Mucosa of stomach (tissue), 1 donor: ENCODE data around the gene TMOD2.

ENCODE experiments used
- H3K27me3 ChIP-seq: one replicate; pipeline ENCODE4 v1.7.0; 2013; ENCODE audit warnings: mild to moderate bottlenecking, low read length; ENCODE audit not compliant: control insufficient read depth, insufficient read depth
- H3K36me3 ChIP-seq: one replicate; pipeline ENCODE4 v1.7.0; 2013; ENCODE audit warnings: low read length; ENCODE audit not compliant: control insufficient read depth, insufficient read depth
- H3K4me1 ChIP-seq: one replicate; pipeline ENCODE4 v1.7.0; 2013; ENCODE audit warnings: mild to moderate bottlenecking, low read length; ENCODE audit not compliant: control insufficient read depth, insufficient read depth
- H3K4me3 ChIP-seq: one replicate; pipeline ENCODE4 v1.7.0; 2013; ENCODE audit warnings: low read length
- H3K9ac ChIP-seq: one replicate; pipeline ENCODE4 v1.7.0; 2013; ENCODE audit warnings: mild to moderate bottlenecking, low read length, moderate library complexity
- H3K9me3 ChIP-seq: one replicate; pipeline ENCODE4 v1.7.0; 2013; ENCODE audit warnings: mild to moderate bottlenecking, low read length, moderate library complexity; ENCODE audit not compliant: control insufficient read depth
- donor health status: Pancreatic carcinoma.

The TMOD2 gene

DNA sequence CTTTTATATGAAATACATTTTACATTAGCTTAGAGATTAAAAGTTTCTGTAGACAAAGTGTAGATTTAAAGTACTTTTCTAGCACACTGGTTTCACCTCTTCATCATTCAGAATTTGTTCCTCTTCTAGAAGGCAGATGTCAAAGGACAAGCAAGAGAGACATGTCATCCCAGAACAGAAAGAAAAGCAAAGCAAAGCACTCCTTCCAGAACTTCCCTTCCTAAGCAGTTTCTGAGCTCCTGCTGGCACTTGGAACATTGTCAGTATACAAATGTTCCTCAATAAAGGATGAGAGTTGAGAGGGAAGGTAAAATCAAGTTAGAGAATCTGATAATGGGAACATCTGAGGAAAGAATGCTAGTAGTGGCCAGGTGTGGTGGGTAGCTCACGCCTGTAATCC lies 104.2 kb downstream of the TMOD2 start:
- Histone ChIP-seq H3K9ac (no peak overlapping the region), H3K9me3 (no peaks in the 10 kb centered on the region), H3K36me3 (no peaks in the 10 kb centered on the region), H3K4me1 (no peaks in the 10 kb centered on the region), H3K27me3 (no peaks in the 10 kb centered on the region), H3K4me3 (no peak overlapping the region)

DNA sequence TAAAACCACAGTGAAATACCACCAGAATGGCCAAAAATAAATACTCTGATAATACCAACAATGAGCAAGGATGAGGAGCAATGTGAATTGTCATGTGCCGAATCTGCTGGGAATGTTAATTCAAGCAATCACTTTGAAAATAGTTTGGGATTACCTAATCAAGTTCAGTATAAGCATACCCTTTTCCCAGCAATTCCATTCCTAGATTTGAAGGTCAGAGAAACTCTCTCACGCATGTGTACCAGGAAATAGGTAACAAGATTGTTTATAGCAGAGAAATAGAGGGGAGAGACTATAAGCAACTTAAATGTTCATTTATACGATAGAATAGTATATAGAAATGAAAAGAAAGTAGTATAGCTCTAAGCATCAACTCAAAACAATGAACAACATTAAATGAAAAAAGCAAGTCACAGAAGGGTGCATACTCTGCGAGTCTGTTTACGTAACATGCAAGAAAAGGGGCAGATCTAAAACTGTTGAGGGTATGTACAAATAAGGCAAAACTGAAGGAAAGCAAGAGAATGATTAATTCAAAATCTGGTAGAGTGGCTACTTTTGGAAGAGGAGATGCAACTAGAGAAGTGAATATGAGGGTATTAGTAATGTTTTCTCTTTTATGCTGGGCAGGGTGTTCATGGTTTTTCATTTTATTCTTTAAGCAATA lies 105.5 kb downstream of the TMOD2 start:
- no peak overlapping the region for H3K4me3 ChIP-seq
- H3K36me3 ChIP-seq, result no peaks in the 10 kb centered on the region
- H3K4me1 ChIP-seq, result no peaks in the 10 kb centered on the region
- no peaks in the 10 kb centered on the region for H3K9me3 ChIP-seq
- H3K9ac ChIP-seq, result no peak overlapping the region
- H3K27me3 ChIP-seq, result no peaks in the 10 kb centered on the region

DNA sequence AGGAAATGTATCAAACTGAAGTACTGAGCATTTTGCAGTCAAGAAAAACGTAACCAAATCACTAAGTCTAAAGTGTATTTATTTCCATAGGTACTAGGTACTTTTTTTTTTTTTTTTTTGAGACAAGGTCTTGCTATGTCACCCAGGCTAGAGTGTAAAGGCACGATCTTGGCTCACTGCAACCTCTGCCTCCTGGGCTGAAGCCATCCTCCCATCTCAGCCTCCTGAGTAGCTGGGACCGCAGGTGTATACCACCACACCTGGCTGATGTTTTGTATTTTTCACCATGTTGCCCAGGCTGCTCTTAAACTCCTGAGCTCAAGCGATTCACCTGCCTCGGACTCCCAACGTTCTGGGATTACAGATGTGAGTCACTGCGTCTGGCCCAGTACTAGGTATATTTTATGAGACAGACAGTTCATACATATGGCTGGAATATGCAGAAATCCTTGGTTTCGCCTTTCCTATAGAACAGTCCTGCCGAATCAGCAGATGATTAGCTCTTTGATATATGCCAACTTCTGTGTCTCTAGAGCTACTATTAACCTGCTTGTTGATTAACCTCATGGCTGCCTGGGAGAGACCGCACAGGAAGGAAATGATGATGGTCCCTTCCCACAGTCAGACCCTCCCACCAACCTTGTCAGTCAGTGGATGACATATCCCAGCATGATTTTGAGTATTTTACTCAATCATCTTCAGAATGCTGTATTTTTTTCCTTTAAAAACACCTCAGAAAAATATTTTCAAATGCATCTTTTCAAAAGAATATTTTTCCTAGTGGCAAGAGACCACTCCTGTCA lies 110.4 kb downstream of the TMOD2 start:
- Histone ChIP-seq H3K4me3 (no peak overlapping the region), H3K36me3 (no peaks in the 10 kb centered on the region), H3K27me3 (no peaks in the 10 kb centered on the region), H3K4me1 (no peaks in the 10 kb centered on the region), H3K9me3 (no peaks in the 10 kb centered on the region), H3K9ac (no peak overlapping the region)

DNA sequence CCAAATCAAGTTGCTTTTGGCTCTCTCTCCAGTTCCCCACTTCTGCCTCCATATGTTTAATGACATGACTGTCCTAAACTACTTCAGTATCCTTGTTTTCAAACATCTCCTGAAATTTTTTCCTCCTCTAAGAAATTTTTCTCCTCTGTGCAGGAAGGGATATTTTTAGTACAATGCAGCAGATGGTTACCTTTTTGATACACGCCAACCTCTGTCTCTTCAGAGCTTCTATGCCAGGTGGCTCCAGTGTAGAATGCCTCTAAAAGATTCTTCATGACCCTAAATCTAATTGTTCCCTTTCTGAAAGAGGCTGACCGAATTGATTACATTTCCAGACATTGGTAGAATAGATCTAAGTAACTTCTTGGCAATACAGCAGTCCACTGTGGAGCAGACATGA lies 111.7 kb downstream of the TMOD2 start:
- H3K27me3 ChIP-seq, result no peaks in the 10 kb centered on the region
- H3K9me3 ChIP-seq, result no peaks in the 10 kb centered on the region
- H3K9ac ChIP-seq, result no peak overlapping the region
- no peaks in the 10 kb centered on the region for H3K4me1 ChIP-seq
- no peaks in the 10 kb centered on the region for H3K36me3 ChIP-seq
- no peak overlapping the region for H3K4me3 ChIP-seq

DNA sequence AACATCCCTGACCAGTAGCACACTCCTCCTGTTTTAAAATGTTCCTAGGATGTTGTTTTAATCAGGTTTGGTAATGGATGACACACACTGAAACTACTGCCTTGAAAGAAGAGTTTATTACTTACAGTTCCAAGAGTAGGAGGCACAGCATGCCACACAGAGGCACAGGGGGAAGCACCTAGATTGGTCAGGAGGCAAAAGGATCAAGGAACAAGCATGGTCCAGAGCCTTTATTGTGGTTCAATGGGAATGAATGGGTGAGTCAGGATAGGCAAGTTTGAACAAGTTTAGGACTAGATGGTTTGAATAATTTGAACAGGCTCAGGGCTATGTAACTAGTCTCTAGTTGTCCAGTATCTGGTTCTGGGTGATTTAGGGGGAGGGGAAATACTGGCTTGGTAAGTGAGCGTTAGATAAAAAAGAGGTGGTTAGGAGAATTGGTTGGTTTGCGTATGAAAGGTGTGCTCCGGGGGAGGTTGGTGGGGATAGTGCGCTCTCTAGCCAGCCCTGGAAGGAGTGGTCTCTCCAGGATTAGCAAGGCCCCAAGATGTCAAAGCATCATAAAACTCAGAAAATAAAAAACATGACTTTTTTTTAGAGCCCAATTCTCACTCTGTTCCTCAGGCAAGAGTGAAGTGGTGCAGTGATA lies 113.1 kb downstream of the TMOD2 start:
- Histone ChIP-seq H3K36me3 (no peaks in the 10 kb centered on the region), H3K9me3 (no peaks in the 10 kb centered on the region), H3K4me1 (no peaks in the 10 kb centered on the region)

DNA sequence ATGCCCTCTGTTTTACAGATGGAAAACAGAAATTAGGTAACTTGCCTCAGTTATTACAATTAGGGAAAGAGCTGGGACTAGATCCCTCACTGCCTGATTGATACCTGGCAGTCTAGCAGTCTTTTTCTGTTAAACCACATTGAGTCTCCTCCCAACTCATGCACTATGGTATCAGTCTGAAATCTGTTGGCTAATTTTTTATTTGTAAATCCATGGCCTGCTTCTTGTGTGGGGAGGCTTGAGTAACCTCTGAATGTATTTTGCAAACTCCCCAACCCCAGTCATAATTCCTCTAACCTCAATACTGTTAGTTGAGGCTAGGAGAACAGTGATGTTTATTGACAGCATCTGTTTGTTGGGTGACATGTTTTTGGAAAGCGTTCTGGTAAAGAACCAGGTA lies 113.9 kb downstream of the TMOD2 start:
- no peak overlapping the region for H3K9ac ChIP-seq
- no peaks in the 10 kb centered on the region for H3K27me3 ChIP-seq
- no peaks in the 10 kb centered on the region for H3K4me1 ChIP-seq
- H3K36me3 ChIP-seq, result peaks cover 2% of the 10 kb centered on the region
- H3K4me3 ChIP-seq, result no peak overlapping the region
- no peaks in the 10 kb centered on the region for H3K9me3 ChIP-seq

More for the DNA sequence above, 113.1 kb downstream of the TMOD2 start:
- Histone ChIP-seq H3K27me3 (no peaks in the 10 kb centered on the region), H3K9ac (no peak overlapping the region), H3K4me3 (no peak overlapping the region)
